Measurements from ENCODE around the gene GRIN2A.

GRIN2A gene

DNA sequence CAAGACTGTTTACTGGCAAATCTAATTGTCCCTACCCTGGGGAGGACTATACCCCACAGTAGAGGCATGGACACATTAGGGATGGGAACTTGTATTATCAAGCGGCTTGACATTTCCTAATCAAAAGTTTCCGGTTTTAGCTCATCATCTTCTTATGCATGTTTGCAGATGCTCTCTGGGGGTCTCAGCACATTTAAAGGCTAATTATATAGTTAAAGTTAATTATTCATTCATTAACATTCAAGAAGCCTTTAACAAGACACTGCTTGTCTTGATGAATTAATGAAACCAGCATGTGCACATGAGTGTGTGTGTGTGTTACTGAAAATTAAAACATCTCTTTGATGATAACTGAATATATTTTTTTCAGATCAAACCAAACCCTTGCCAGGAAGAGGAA lies 377.1 kb downstream of the GRIN2A start:
- Mint-ChIP-seq H3K9me3 (ENCODE audit: low read depth) (peaks cover 4% of the 10 kb centered on the region), H3K36me3 (no peaks in the 10 kb centered on the region), H3K27ac (no peak overlapping the region), H3K27me3 (no peaks in the 10 kb centered on the region), H3K4me1 (ENCODE audit: low read depth) (no peaks in the 10 kb centered on the region), H3K4me3 (no peak overlapping the region)

DNA sequence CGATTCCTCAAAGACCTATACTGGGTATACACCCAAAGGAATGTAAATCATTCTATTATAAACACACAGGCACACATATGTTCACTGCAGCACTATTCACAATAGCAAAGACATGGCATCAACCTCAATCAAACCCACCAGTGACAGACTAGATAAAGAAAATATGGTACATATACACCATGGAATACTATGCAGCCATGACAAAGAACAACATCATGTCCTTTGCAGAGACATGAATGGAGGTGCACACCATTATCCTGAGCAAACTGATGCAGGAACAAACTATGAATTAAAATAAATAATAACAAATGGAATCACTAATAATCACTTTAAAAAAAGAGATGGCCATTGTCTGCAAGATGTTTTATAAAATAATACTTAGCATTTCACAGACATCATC lies 380.1 kb downstream of the GRIN2A start:
- Mint-ChIP-seq H3K4me1 (ENCODE audit: low read depth) (no peaks in the 10 kb centered on the region), H3K4me3 (no peak overlapping the region), H3K27ac (no peak overlapping the region), H3K9me3 (ENCODE audit: low read depth) (peaks cover 4% of the 10 kb centered on the region), H3K27me3 (no peaks in the 10 kb centered on the region), H3K36me3 (no peaks in the 10 kb centered on the region)

- H3K9me3 Mint-ChIP-seq (ENCODE audit: low read depth) = peaks cover 4% of the 10 kb centered on the region
- no peaks in the 10 kb centered on the region for H3K36me3 Mint-ChIP-seq
- no peaks in the 10 kb centered on the region for H3K27me3 Mint-ChIP-seq
- H3K4me1 Mint-ChIP-seq (ENCODE audit: low read depth) = no peaks in the 10 kb centered on the region
- no peak overlapping the region for H3K27ac Mint-ChIP-seq
- H3K4me3 Mint-ChIP-seq = no peak overlapping the region
These were observed 380.6 kb downstream of the GRIN2A start for GRCh38 chr16:9801651-9802050.

- Mint-ChIP-seq H3K27me3 (no peaks in the 10 kb centered on the region), H3K27ac (no peak overlapping the region), H3K4me1 (ENCODE audit: low read depth) (no peaks in the 10 kb centered on the region), H3K4me3 (no peak overlapping the region), H3K9me3 (ENCODE audit: low read depth) (no peaks in the 10 kb centered on the region), H3K36me3 (no peaks in the 10 kb centered on the region)
These were observed 382.0 kb downstream of the GRIN2A start for GRCh38 chr16:9800186-9800738.

GRCh38 chr16:9798952-9799580 lies 383.2 kb downstream of the GRIN2A start:
- H3K27ac Mint-ChIP-seq = no peak overlapping the region
- no peak overlapping the region for H3K4me3 Mint-ChIP-seq
- no peaks in the 10 kb centered on the region for H3K27me3 Mint-ChIP-seq
- H3K36me3 Mint-ChIP-seq = no peaks in the 10 kb centered on the region
- H3K4me1 Mint-ChIP-seq (ENCODE audit: low read depth) = no peaks in the 10 kb centered on the region
- H3K9me3 Mint-ChIP-seq (ENCODE audit: low read depth) = peaks cover 5% of the 10 kb centered on the region

GRCh38 chr16:9798474-9798873 lies 383.8 kb downstream of the GRIN2A start:
- Mint-ChIP-seq H3K36me3 (no peaks in the 10 kb centered on the region), H3K27ac (no peak overlapping the region), H3K4me1 (ENCODE audit: low read depth) (no peaks in the 10 kb centered on the region), H3K4me3 (no peak overlapping the region), H3K9me3 (ENCODE audit: low read depth) (peaks cover 5% of the 10 kb centered on the region), H3K27me3 (no peaks in the 10 kb centered on the region)

DNA sequence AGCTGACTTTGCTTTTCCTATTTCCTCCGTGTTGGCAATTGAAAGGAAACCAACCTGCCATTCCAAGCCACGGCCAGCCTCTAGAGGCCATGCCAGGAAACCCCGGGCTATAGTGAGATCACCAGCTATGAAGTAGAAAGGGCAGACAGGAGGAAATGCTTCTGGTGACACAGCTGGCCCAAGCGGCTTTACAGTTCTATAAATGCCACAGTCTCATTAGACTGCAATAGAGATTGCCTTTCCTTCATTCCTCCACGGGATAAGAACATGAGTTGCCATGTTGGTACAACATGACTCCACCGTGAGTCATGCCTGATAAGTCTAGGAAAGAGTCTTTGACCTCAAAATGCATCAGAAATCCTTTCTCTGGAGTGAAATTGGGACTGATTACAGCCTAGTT lies 384.9 kb downstream of the GRIN2A start:
- Mint-ChIP-seq H3K27me3 (no peaks in the 10 kb centered on the region), H3K36me3 (no peaks in the 10 kb centered on the region), H3K4me3 (no peak overlapping the region), H3K9me3 (ENCODE audit: low read depth) (peaks cover 5% of the 10 kb centered on the region), H3K27ac (no peak overlapping the region), H3K4me1 (ENCODE audit: low read depth) (no peaks in the 10 kb centered on the region)

GRCh38 chr16:9793623-9794022 lies 388.6 kb downstream of the GRIN2A start:
- no peak overlapping the region for H3K4me3 Mint-ChIP-seq
- no peak overlapping the region for H3K27ac Mint-ChIP-seq
- peaks cover 5% of the 10 kb centered on the region for H3K9me3 Mint-ChIP-seq (ENCODE audit: low read depth)
- H3K27me3 Mint-ChIP-seq = no peaks in the 10 kb centered on the region
- no peaks in the 10 kb centered on the region for H3K36me3 Mint-ChIP-seq
- no peaks in the 10 kb centered on the region for H3K4me1 Mint-ChIP-seq (ENCODE audit: low read depth)

DNA sequence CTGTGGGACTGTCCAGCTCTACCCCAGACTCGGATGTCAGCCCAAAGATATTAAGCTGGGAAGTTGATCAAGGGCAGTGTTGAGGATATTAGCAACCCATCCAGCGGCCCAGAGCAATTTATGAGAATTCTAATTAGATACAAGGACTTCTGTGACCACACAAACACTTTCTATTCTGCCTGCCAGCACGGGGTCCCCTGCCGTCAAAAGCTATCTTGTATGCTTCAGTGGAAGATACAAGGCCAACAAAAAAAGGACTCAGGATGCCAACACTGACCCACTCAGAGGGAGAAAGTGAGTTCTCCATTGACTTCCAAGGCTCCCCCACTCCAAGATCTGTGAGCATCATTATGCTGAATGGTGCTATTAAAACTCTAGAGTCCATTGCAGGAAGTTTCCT lies 390.7 kb downstream of the GRIN2A start:
- H3K36me3 Mint-ChIP-seq = no peaks in the 10 kb centered on the region
- peaks cover 5% of the 10 kb centered on the region for H3K9me3 Mint-ChIP-seq (ENCODE audit: low read depth)
- no peaks in the 10 kb centered on the region for H3K4me1 Mint-ChIP-seq (ENCODE audit: low read depth)
- H3K27me3 Mint-ChIP-seq = no peaks in the 10 kb centered on the region
- H3K27ac Mint-ChIP-seq = no peak overlapping the region
- no peak overlapping the region for H3K4me3 Mint-ChIP-seq

- Mint-ChIP-seq H3K36me3 (no peaks in the 10 kb centered on the region), H3K9me3 (ENCODE audit: low read depth) (peaks cover 5% of the 10 kb centered on the region), H3K4me1 (ENCODE audit: low read depth) (no peaks in the 10 kb centered on the region), H3K27ac (no peak overlapping the region), H3K27me3 (no peaks in the 10 kb centered on the region), H3K4me3 (no peak overlapping the region)
These were observed 392.0 kb downstream of the GRIN2A start for GRCh38 chr16:9790199-9790598.

DNA sequence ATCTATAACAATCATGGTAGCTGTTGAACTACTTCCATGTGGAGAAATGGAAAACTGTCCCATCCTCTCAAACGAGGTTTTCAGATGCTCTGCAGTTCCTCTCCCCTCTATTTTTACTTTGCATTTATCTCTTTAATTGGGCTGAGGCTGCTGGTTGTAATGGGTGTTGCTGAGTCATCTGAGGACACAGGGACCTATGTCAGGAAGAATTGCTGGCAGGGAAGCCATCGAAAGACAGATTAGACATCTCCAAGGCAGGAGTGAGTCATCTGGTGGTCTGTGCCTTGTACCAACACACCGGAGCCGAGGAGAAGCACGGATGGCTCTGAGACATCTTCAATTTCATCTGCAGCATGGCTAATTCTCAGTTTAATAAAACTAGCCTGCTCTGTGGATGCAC lies 394.5 kb downstream of the GRIN2A start:
- Mint-ChIP-seq H3K4me3 (no peak overlapping the region), H3K27ac (no peak overlapping the region), H3K4me1 (ENCODE audit: low read depth) (no peaks in the 10 kb centered on the region), H3K36me3 (no peaks in the 10 kb centered on the region), H3K27me3 (no peaks in the 10 kb centered on the region), H3K9me3 (ENCODE audit: low read depth) (no peaks in the 10 kb centered on the region)

- Mint-ChIP-seq H3K9me3 (ENCODE audit: low read depth) (no peaks in the 10 kb centered on the region), H3K4me3 (no peak overlapping the region), H3K27ac (no peak overlapping the region), H3K27me3 (no peaks in the 10 kb centered on the region), H3K36me3 (no peaks in the 10 kb centered on the region), H3K4me1 (ENCODE audit: low read depth) (no peaks in the 10 kb centered on the region)
These were observed 401.4 kb downstream of the GRIN2A start for GRCh38 chr16:9780831-9781230.

GRCh38 chr16:9778849-9779248 lies 403.4 kb downstream of the GRIN2A start:
- H3K4me1 Mint-ChIP-seq (ENCODE audit: low read depth) = no peaks in the 10 kb centered on the region
- no peaks in the 10 kb centered on the region for H3K9me3 Mint-ChIP-seq (ENCODE audit: low read depth)
- no peak overlapping the region for H3K27ac Mint-ChIP-seq
- peaks cover 2% of the 10 kb centered on the region for H3K27me3 Mint-ChIP-seq
- no peak overlapping the region for H3K4me3 Mint-ChIP-seq
- H3K36me3 Mint-ChIP-seq = no peaks in the 10 kb centered on the region

- H3K27ac Mint-ChIP-seq = no peak overlapping the region
- no peaks in the 10 kb centered on the region for H3K4me1 Mint-ChIP-seq (ENCODE audit: low read depth)
- no peaks in the 10 kb centered on the region for H3K36me3 Mint-ChIP-seq
- H3K27me3 Mint-ChIP-seq = peaks cover 2% of the 10 kb centered on the region
- H3K9me3 Mint-ChIP-seq (ENCODE audit: low read depth) = no peaks in the 10 kb centered on the region
- H3K4me3 Mint-ChIP-seq = no peak overlapping the region
These were observed 406.2 kb downstream of the GRIN2A start for GRCh38 chr16:9775998-9776397.

DNA sequence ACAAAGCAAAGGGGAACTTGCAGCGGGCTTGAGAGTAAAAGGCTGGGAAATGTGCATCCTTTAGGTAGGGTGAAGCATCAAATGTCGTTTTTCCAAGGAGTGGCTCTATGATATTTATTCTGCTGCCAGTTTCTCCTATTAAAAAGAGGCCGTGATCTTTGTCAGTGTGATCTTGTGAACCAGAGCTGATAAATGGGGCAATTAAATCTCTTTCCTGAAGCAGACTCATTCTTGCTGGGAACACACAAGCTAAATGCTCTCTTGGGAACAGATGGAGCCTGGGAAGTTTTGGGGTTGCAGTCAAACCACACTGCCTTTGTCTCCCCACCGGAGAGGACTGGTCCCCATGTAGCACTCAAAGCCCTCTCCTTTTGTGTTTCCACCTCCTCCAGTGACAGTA lies 408.9 kb downstream of the GRIN2A start:
- Mint-ChIP-seq H3K27ac (no peak overlapping the region), H3K4me1 (ENCODE audit: low read depth) (no peaks in the 10 kb centered on the region), H3K9me3 (ENCODE audit: low read depth) (no peaks in the 10 kb centered on the region), H3K4me3 (no peak overlapping the region), H3K36me3 (no peaks in the 10 kb centered on the region), H3K27me3 (peaks cover 2% of the 10 kb centered on the region)

GRCh38 chr16:9772526-9773225 lies 409.6 kb downstream of the GRIN2A start:
- peaks cover 2% of the 10 kb centered on the region for H3K27me3 Mint-ChIP-seq
- H3K4me3 Mint-ChIP-seq = no peak overlapping the region
- no peaks in the 10 kb centered on the region for H3K4me1 Mint-ChIP-seq (ENCODE audit: low read depth)
- no peak overlapping the region for H3K27ac Mint-ChIP-seq
- H3K36me3 Mint-ChIP-seq = no peaks in the 10 kb centered on the region
- H3K9me3 Mint-ChIP-seq (ENCODE audit: low read depth) = no peaks in the 10 kb centered on the region

Measured in activated naive CD8-positive, alpha-beta T cell (primary cell).